GM23248 (cell line): ENCODE measurements around the gene EVC. TPM values are rescaled to one million over a fixed set of nuclear protein-coding genes. Genes with fewer than 3 reads are reported as not detected.

Experiments used
- DNase-seq: peaks from one replicate; pipeline ENCODE4 v3.0.0-alpha.2; 2015
- H2AFZ ChIP-seq: fragments of 200-600 bp; sonication (generic); 2 replicates; pipeline ENCODE4 v1.6.1; 2016; ENCODE audit warnings: antibody characterized with exemption
- H3F3A ChIP-seq: fragments of 200-600 bp; sonication (generic); 2 replicates; pipeline ENCODE4 v1.6.1; 2016; ENCODE audit warnings: mild to moderate bottlenecking, antibody characterized with exemption, mixed run types; ENCODE audit not compliant: insufficient read depth
- H3K27ac ChIP-seq: fragments of 200-600 bp; sonication (generic); 2 replicates; pipeline ENCODE4 v1.5.1; 2016; ENCODE audit warnings: mild to moderate bottlenecking
- H3K27me3 ChIP-seq: fragments of 200-600 bp; sonication (generic); replicated peaks from 2 replicates; pipeline ENCODE4 v1.6.1; 2016; ENCODE audit warnings: mild to moderate bottlenecking; ENCODE audit not compliant: insufficient read depth
- H3K36me3 ChIP-seq: fragments of 200-600 bp; sonication (generic); 2 replicates; pipeline ENCODE4 v1.6.1; 2016; ENCODE audit warnings: low read depth, mild to moderate bottlenecking
- H3K4me1 ChIP-seq: fragments of 200-600 bp; sonication (generic); 2 replicates; pipeline ENCODE4 v1.6.1; 2016; ENCODE audit warnings: mild to moderate bottlenecking; ENCODE audit not compliant: insufficient read depth
- H3K4me2 ChIP-seq: fragments of 200-600 bp; sonication (generic); one replicate; pipeline ENCODE4 v1.6.1; 2016; ENCODE audit warnings: mild to moderate bottlenecking; ENCODE audit not compliant: unreplicated experiment
- H3K4me3 ChIP-seq: fragments of 200-600 bp; sonication (generic); 2 replicates; pipeline ENCODE4 v1.5.1; 2016; ENCODE audit warnings: mild to moderate bottlenecking
- H3K79me2 ChIP-seq: fragments of 200-600 bp; sonication (generic); 2 replicates; pipeline ENCODE4 v1.6.1; 2016; ENCODE audit warnings: mild to moderate bottlenecking; ENCODE audit not compliant: insufficient read depth
- H3K9ac ChIP-seq: fragments of 200-600 bp; sonication (generic); 2 replicates; pipeline ENCODE4 v1.6.1; 2016; ENCODE audit warnings: mild to moderate bottlenecking
- H3K9me2 ChIP-seq: fragments of 200-600 bp; sonication (generic); 2 replicates; pipeline ENCODE4 v1.6.1; 2016; ENCODE audit warnings: mixed run types, mild to moderate bottlenecking, moderate library complexity; ENCODE audit not compliant: insufficient read depth
- H3K9me3 ChIP-seq: fragments of 200-600 bp; sonication (generic); one replicate; pipeline ENCODE4 v1.6.1; 2017; ENCODE audit warnings: low read depth
- H4K20me1 ChIP-seq: fragments of 200-600 bp; sonication (generic); 2 replicates; pipeline ENCODE4 v1.6.0; 2016; ENCODE audit not compliant: insufficient read depth
- EZH2 ChIP-seq: fragments of 200-600 bp; sonication (generic); IDR thresholded peaks from 2 replicates; pipeline ENCODE4 v1.6.1; 2018; ENCODE audit warnings: antibody characterized with exemption, mild to moderate bottlenecking; ENCODE audit not compliant: insufficient read depth, poor library complexity, severe bottlenecking
- EZH2phosphoT487 ChIP-seq: fragments of 200-600 bp; sonication (generic); IDR thresholded peaks from 2 replicates; pipeline ENCODE4 v1.6.1; 2018; ENCODE audit warnings: antibody characterized with exemption, moderate library complexity, mild to moderate bottlenecking, low read depth; ENCODE audit not compliant: insufficient read depth
- WGBS, 2 experiments: methylation state at CpG; one replicate each; pipeline ENCODE4 v1.1.6; 2015 to 2017; ENCODE audit warnings: low lambda C conversion rate in 2 of 2, low coverage in 1 of 2; ENCODE audit errors: missing lambda C conversion rate in 2 of 2; 5-methylcytosine and 5-hydroxymethylcytosine counted together
- in situ Hi-C: fragments of 300-500 bp; cut with MboI; formaldehyde crosslinking; loops from 2 replicates; pipeline ENCODE4 v1.15.0; 2020
- polyA plus RNA-seq: library from polyadenylated mRNA; unstranded; fragments of >200 nt; fragmentation: Nextera tagmentation; extraction: Ambion mirVana; gene quantifications from 2 replicates; pipeline ENCODE4 v1.2.1, GENCODE V29; 2016
- total RNA-seq: library from RNA; depleted of rRNA; stranded (reverse); fragments of >200 nt; shearing (Covaris generic); gene quantifications from 2 replicates; pipeline ENCODE4 v1.2.3, GENCODE V29; 2014

The EVC gene
- total and polyA plus RNA-seq, 2 experiments from 2014 or later = 4.0 to 56.2 TPM

GRCh38 chr4:5752376-5753184 lies 41.6 kb downstream of the EVC start:
- Histone ChIP-seq H3K4me1 (peaks cover 36% of the 10 kb centered on the region), H4K20me1 (no peaks in the 10 kb centered on the region), H3K27ac (no peak overlapping the region), H3K9me3 (no peaks in the 10 kb centered on the region), H3K4me2 (no peak overlapping the region), H2AFZ (no peak overlapping the region), H3F3A (peaks cover 38% of the 10 kb centered on the region), H3K27me3 (no peaks in the 10 kb centered on the region), H3K9me2 (no peaks in the 10 kb centered on the region), H3K79me2 (no peaks in the 10 kb centered on the region), H3K4me3 (no peak overlapping the region), H3K36me3 (peaks cover 26% of the 10 kb centered on the region; the same call in 1 of the 2 replicates), H3K9ac (no peak overlapping the region)
- in situ Hi-C loops = no loop called here
- 83 to 84% methylated on average over 26 of the region's 26 CpGs for WGBS, 2 experiments
- peak; percentile 32 for DNase-seq
- TF ChIP-seq EZH2phosphoT487 = no peak
- TF ChIP-seq EZH2 = no peak

- TF ChIP-seq EZH2phosphoT487 (no peak), EZH2 (no peak)
- no peaks in the 10 kb centered on the region for H3K9me2 ChIP-seq
- H3K4me2 ChIP-seq = no peak overlapping the region
- H3K4me1 ChIP-seq = peaks cover 36% of the 10 kb centered on the region
- H3K9ac ChIP-seq = no peak overlapping the region
- in situ Hi-C loops = no loop called here
- WGBS, 2 experiments = 87 to 90% methylated on average over 6 to 7 of the region's 7 CpGs
- DNase-seq = no peak
- no peaks in the 10 kb centered on the region for H3K9me3 ChIP-seq
- H3F3A ChIP-seq = peaks cover 39% of the 10 kb centered on the region
- no peak overlapping the region for H2AFZ ChIP-seq
- peaks cover 26% of the 10 kb centered on the region; the same call in 1 of the 2 replicates for H3K36me3 ChIP-seq
- no peaks in the 10 kb centered on the region for H4K20me1 ChIP-seq
- no peaks in the 10 kb centered on the region for H3K27me3 ChIP-seq
- no peaks in the 10 kb centered on the region for H3K79me2 ChIP-seq
- H3K4me3 ChIP-seq = no peak overlapping the region
- no peak overlapping the region for H3K27ac ChIP-seq
Measured at GRCh38 chr4:5753366-5753765, 42.4 kb downstream of the EVC start.

- Histone ChIP-seq H3K4me1 (peaks cover 39% of the 10 kb centered on the region), H3K79me2 (no peaks in the 10 kb centered on the region), H3K4me3 (no peak overlapping the region), H3K27ac (peak overlapping the region; percentile 57), H4K20me1 (no peaks in the 10 kb centered on the region), H3K9ac (peak overlapping the region; percentile 51; the same call in 1 of the 2 replicates), H3K9me3 (no peaks in the 10 kb centered on the region), H3K36me3 (peaks cover 26% of the 10 kb centered on the region; the same call in 1 of the 2 replicates), H3K27me3 (no peaks in the 10 kb centered on the region), H3K9me2 (no peaks in the 10 kb centered on the region), H3K4me2 (no peak overlapping the region), H2AFZ (no peak overlapping the region), H3F3A (peaks cover 42% of the 10 kb centered on the region)
- DNase-seq = peak; percentile 87
- in situ Hi-C loops = no loop called here
- WGBS, 2 experiments = 53 to 60% methylated on average over 18 of the region's 19 CpGs
- TF ChIP-seq EZH2phosphoT487 = no peak
- TF ChIP-seq EZH2 = no peak
Measured at GRCh38 chr4:5753766-5754528, 42.9 kb downstream of the EVC start.

- no peak for TF ChIP-seq EZH2
- TF ChIP-seq EZH2phosphoT487 = no peak
- Histone ChIP-seq H3K4me3 (no peak overlapping the region), H3K9me2 (no peaks in the 10 kb centered on the region), H3K27ac (no peak overlapping the region), H3F3A (peaks cover 42% of the 10 kb centered on the region), H3K4me2 (no peak overlapping the region), H3K27me3 (no peaks in the 10 kb centered on the region), H4K20me1 (no peaks in the 10 kb centered on the region), H3K9me3 (no peaks in the 10 kb centered on the region), H3K4me1 (peaks cover 44% of the 10 kb centered on the region), H3K36me3 (peaks cover 26% of the 10 kb centered on the region; the same call in 1 of the 2 replicates), H3K9ac (no peak overlapping the region), H2AFZ (no peak overlapping the region), H3K79me2 (peaks cover 3% of the 10 kb centered on the region; the same call in 1 of the 2 replicates)
- DNase-seq = no peak
- WGBS, 2 experiments = 97 to 99% methylated on average over 8 of the region's 8 CpGs
- in situ Hi-C loops = no loop called here
Measured at GRCh38 chr4:5754529-5754881, 43.5 kb downstream of the EVC start.
